NT2/D1 (cell line): ENCODE data around the gene TIMELESS.

Experiments
- SUZ12 ChIP-seq: IDR thresholded peaks from 2 replicates; pipeline ENCODE4 v1.6.1; 2011; ENCODE audit not compliant: insufficient read length, insufficient read depth; ENCODE audit errors: extremely low read depth
- YY1 ChIP-seq: IDR thresholded peaks from 2 replicates; pipeline ENCODE4 v1.6.1; 2011; ENCODE audit not compliant: insufficient read length, insufficient read depth
- ZNF274 ChIP-seq: IDR thresholded peaks from 2 replicates; pipeline ENCODE4 v1.6.1; 2011; ENCODE audit warnings: mild to moderate bottlenecking, low read depth, low read length

GRCh38 chr12:56477521-56478225, 28.4 kb upstream of the TIMELESS start:
- no peak for TF ChIP-seq YY1
- no peak for TF ChIP-seq ZNF274
- no peak for TF ChIP-seq SUZ12
